SK-N-MC (cell line): ENCODE measurements around the gene FLNA.
"Not testable (repeated sequence)": the region's sequence is repeated elsewhere in the genome, so short reads cannot be mapped to it uniquely, and the experiment has no call there.

ENCODE experiments used
- DNase-seq: peaks from one replicate; pipeline ENCODE4 v3.0.0-alpha.2; 2011; ENCODE audit warnings: low read depth, low spot score
- H3K27ac ChIP-seq: fragments of 200-600 bp; sonication (generic); 2 replicates; pipeline ENCODE4 v1.5.1; 2016; ENCODE audit warnings: mixed run types
- H3K36me3 ChIP-seq: fragments of 200-600 bp; sonication (generic); 2 replicates; pipeline ENCODE4 v1.6.1; 2017; ENCODE audit warnings: antibody characterized with exemption, low read length, mixed read lengths; ENCODE audit not compliant: insufficient read depth
- H3K4me3 ChIP-seq: fragments of 200-600 bp; sonication (generic); 2 replicates; pipeline ENCODE4 v1.5.1; 2016
- H3K9ac ChIP-seq: fragments of 200-600 bp; sonication (generic); 2 replicates; pipeline ENCODE4 v1.8.0; 2017; ENCODE audit warnings: mixed run types, mixed read lengths; ENCODE audit not compliant: insufficient read length
- H3K9me3 ChIP-seq: fragments of 200-600 bp; sonication (generic); 2 replicates; pipeline ENCODE4 v1.6.1; 2017; ENCODE audit warnings: low read depth, mild to moderate bottlenecking, antibody characterized with exemption, low read length, moderate library complexity, mixed read lengths
- EZH2 ChIP-seq: fragments of 200-600 bp; sonication (generic); IDR thresholded peaks from one replicate; pipeline ENCODE4 v1.6.1; 2017; ENCODE audit warnings: antibody characterized with exemption
- FOXP2 ChIP-seq: optimal IDR thresholded peaks from 2 replicates; pipeline ENCODE3; 2011; ENCODE audit warnings: mild to moderate bottlenecking, moderate library complexity; ENCODE audit not compliant: insufficient read depth; ENCODE audit errors: extremely low read length, control extremely low read depth
- POLR2AphosphoS5 ChIP-seq: IDR thresholded peaks from 2 replicates; pipeline ENCODE4 v1.6.1; 2012; ENCODE audit warnings: mild to moderate bottlenecking, low read depth, low read length, borderline replicate concordance

The FLNA gene

GRCh38 chrX:154350429-154351182 is 23.8 kb downstream of the FLNA start:
- TF ChIP-seq FOXP2 (no peak), POLR2AphosphoS5 (no peak; the same call in 1 of the 2 replicates), EZH2 (no peak)
- Histone ChIP-seq H3K36me3 (peaks cover 62% of the 10 kb centered on the region; the same call in 1 of the 2 replicates), H3K9ac (no peak overlapping the region), H3K4me3 (no peak overlapping the region), H3K9me3 (no peaks in the 10 kb centered on the region), H3K27ac (no peak overlapping the region)
- no peak for DNase-seq

GRCh38 chrX:154349979-154350378 is 24.5 kb downstream of the FLNA start:
- no peak for TF ChIP-seq EZH2
- no peak for TF ChIP-seq POLR2AphosphoS5
- no peak for TF ChIP-seq FOXP2
- Histone ChIP-seq H3K27ac (no peak overlapping the region), H3K36me3 (peaks cover 56% of the 10 kb centered on the region; the same call in 1 of the 2 replicates), H3K9ac (no peak overlapping the region), H3K4me3 (no peak overlapping the region), H3K9me3 (no peaks in the 10 kb centered on the region)
- no peak for DNase-seq

- Histone ChIP-seq H3K9ac (no peak overlapping the region), H3K27ac (no peak overlapping the region), H3K9me3 (no peaks in the 10 kb centered on the region), H3K36me3 (peaks cover 51% of the 10 kb centered on the region; the same call in 1 of the 2 replicates), H3K4me3 (no peak overlapping the region)
- DNase-seq: no peak
- no peak for TF ChIP-seq FOXP2
- TF ChIP-seq POLR2AphosphoS5: no peak
- TF ChIP-seq EZH2: no peak
Observed at GRCh38 chrX:154349359-154349935, 25.0 kb downstream of the FLNA start.

- peaks cover 44% of the 10 kb centered on the region; the same call in 1 of the 2 replicates for H3K36me3 ChIP-seq
Observed at GRCh38 chrX:154348646-154349358, 25.6 kb downstream of the FLNA start.

GRCh38 chrX:154348114-154348531 is 26.3 kb downstream of the FLNA start:
- Histone ChIP-seq H3K9me3 (no peaks in the 10 kb centered on the region), H3K27ac (no peak overlapping the region), H3K36me3 (peaks cover 38% of the 10 kb centered on the region; the same call in 1 of the 2 replicates), H3K9ac (no peak overlapping the region), H3K4me3 (no peak overlapping the region)
- no peak for TF ChIP-seq FOXP2
- peak; percentile 25; the same call in 1 of the 2 replicates for TF ChIP-seq POLR2AphosphoS5
- no peak for TF ChIP-seq EZH2
- no peak for DNase-seq

More at GRCh38 chrX:154348646-154349358, 25.6 kb downstream of the FLNA start:
- Histone ChIP-seq H3K27ac (no peak overlapping the region), H3K4me3 (no peak overlapping the region), H3K9me3 (no peaks in the 10 kb centered on the region), H3K9ac (no peak overlapping the region)
- no peak for TF ChIP-seq EZH2
- no peak for TF ChIP-seq FOXP2
- TF ChIP-seq POLR2AphosphoS5: no peak
- DNase-seq: no peak

GRCh38 chrX:154343620-154344019 is 30.8 kb downstream of the FLNA start:
- not testable (repeated sequence) for H3K4me3 ChIP-seq, H3K27ac ChIP-seq, DNase-seq, H3K9ac ChIP-seq, H3K9me3 ChIP-seq, H3K36me3 ChIP-seq

GRCh38 chrX:154343063-154343462 is 31.4 kb downstream of the FLNA start:
- not testable (repeated sequence) for H3K27ac ChIP-seq, H3K9ac ChIP-seq, H3K36me3 ChIP-seq, H3K4me3 ChIP-seq, H3K9me3 ChIP-seq, DNase-seq

- not testable (repeated sequence) for DNase-seq, H3K36me3 ChIP-seq, H3K27ac ChIP-seq, H3K4me3 ChIP-seq, H3K9ac ChIP-seq, H3K9me3 ChIP-seq
Observed at GRCh38 chrX:154341399-154342298, 32.8 kb downstream of the FLNA start.
